NCI-H2107 (cell line): ENCODE measurements around the gene INO80B.
"Not testable (repeated sequence)": the region's sequence is repeated elsewhere in the genome, so short reads cannot be mapped to it uniquely, and the experiment has no call there.

ENCODE experiments used
- DNase-seq: peaks from one replicate; lab custom pipeline; 2025; lab: John Stamatoyannopoulos, UW

INO80B gene

DNA sequence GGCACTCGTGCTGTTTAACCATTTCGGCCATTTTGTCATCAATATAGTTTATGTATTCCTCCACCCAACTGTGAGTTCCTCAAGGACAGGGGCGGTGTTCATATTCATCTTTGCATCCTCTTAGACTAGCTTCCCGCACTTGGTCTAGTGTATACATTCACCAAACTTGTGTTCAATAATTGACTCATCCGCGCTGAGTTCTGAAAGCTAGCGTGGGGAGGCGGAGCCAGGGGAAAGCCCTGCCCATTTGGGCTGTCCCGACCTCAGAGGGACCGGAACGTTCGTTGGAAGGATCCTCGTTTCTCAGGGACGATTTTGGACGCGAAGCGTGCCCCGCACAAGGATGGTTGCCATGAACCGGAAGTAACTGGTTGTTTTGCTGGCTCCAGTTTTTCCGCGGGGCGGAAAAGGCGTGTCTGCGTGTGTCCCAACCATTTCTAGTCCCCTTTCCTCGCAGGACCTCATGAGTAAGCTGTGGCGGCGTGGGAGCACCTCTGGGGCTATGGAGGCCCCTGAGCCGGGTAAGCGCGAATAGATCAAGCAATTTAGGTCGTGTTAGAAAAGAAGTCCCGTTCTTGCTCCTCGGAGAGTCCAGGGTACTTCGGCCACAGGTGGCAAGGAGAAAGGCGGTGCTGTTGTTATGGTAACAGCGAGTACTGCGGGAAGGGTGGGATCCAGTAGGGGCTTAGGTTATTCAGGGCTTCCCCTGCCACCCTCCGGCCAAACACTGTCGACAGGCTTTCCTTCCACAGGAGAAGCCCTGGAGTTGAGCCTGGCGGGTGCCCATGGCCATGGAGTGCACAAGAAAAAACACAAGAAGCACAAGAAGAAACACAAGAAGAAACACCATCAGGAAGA, at the start of gene INO80B:
Gene INO80B (plus strand): TSS at position 434 of the 858 bp plus-strand sequence. CDS start 30 bp downstream, at position 464.
- peak; percentile 96 for DNase-seq

GRCh38 chr2:74406035-74406434, 48.9 kb upstream of the INO80B start:
- no peak for DNase-seq

- no peak for DNase-seq
Measured at GRCh38 chr2:74407682-74408081, 47.2 kb upstream of the INO80B start.

GRCh38 chr2:74413001-74413698, 41.7 kb upstream of the INO80B start:
- no peak for DNase-seq

- DNase-seq: no peak
Measured at GRCh38 chr2:74414441-74414840, 40.4 kb upstream of the INO80B start.

DNA sequence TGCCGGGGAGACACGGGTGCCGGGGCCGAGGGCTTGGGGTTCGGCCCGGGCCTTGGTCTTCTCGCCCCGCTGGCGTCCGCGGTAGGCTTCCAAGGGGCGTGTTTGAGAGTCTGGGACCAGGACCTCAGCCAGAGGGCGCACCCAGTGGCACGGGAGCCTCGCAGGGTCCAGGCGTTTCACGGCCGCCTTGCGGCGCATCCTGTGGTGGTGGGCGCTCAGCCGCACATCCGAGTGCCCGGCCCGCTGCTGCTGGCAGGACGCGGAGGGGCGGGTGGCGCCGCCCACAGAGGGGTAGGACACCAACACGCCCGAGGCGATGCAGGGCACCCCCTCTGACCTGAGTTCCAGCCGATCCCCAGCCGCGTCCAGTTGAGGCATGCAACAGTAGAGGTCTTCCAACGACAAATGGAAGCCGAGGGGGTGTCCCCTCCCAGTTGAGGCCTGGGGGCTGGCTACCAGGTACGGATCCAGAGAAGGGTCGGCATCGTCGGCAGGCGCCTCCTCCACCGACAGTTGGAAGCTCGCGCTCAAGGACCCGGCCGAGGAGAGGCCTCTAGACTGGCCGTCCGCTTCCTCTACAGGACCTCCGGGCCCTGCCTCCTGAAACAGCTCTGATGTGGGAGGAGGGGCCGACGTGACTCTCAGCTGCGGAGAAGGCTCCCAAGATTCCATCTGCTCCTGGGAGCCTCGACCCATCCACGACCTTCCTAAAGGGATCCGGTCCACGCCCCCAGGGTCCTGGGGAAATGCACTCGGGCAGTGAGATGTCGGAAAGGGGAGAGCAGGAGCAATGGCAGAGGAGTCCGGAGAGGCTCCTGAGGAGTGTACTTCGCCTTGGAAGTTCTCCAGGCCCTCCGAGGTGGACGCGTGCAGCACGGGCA, 39.8 kb upstream of the INO80B start:
- no peak for DNase-seq

GRCh38 chr2:74415762-74416395, 39.0 kb upstream of the INO80B start:
- DNase-seq: no peak

DNA sequence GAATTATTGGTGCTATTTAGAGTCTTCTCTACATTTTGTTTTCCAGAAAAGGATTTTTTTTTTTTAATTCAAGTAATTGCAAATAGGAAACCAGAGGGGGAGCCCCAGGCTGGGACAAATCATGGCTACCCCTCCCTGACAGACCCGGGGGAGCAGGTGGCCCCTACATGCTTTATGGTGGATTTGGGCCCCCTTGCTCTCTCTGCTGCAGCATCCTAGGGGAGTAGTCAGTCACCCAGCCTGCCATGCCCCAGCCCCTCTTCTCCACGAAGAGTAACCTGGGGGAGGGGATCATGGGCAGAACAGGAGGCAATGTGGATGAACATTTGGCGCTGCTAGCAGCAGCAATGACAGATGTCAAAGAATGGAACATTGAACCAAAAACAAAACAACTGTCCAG, 38.1 kb upstream of the INO80B start:
- DNase-seq: no peak

DNA sequence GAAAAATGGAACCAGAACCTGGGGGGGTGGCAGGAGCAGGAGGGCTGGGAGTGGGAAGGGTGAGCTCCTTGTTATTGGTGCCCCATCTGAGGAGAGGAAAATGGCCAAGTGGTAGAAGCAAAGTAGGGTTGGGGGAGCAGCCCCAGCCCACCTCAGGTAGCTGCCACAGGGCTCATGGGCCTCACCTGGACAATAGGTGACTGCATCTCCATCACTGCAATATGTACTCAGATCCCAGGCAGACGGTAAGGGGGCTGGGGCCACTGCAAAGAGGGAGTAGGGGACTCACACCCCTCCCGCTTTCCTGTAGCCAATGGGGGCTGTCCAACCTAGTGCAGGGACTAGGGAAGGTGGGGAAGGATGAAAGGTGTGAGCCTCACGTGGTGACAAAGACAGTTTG, 37.7 kb upstream of the INO80B start:
- no peak for DNase-seq

DNA sequence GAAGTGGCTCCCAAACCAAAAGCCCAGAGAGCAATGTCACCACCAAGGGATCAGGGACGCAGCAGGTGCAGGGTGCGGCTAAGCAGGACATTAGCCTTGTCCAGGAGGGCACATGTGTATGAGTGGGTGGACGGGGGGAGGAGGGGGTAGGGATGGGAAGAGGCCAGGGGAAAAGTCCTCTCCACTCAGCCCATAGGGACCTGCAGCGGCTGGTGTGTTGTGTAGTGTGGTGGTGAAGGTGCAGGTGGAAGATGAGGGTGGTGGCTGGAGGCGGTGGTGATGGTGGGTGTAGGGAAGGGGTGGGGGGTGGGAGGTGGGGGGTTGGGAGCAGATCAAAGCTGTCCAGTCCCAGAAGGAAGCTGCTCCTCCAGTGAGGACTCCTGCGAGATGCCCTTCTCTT, 37.1 kb upstream of the INO80B start:
- no peak for DNase-seq

- DNase-seq: no peak
Measured at GRCh38 chr2:74418312-74418711, 36.6 kb upstream of the INO80B start.

DNA sequence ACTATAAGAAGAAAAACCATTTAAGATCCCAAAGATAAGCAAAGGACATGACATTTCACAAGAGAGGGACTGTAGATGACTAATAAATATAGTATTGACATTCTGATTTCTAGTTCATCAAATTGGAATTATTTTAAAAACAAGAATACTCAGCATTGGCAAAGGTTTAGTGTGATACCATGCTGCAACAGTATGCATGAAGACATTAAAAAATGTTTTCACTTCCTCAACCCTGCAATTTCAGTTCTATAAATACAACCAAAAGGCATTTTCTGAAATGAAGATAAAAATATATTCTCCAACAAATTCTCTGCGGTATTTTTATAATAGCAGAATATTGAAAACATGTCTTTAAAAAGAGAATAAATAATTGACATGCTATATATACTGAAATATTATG, 35.5 kb upstream of the INO80B start:
- no peak for DNase-seq

DNA sequence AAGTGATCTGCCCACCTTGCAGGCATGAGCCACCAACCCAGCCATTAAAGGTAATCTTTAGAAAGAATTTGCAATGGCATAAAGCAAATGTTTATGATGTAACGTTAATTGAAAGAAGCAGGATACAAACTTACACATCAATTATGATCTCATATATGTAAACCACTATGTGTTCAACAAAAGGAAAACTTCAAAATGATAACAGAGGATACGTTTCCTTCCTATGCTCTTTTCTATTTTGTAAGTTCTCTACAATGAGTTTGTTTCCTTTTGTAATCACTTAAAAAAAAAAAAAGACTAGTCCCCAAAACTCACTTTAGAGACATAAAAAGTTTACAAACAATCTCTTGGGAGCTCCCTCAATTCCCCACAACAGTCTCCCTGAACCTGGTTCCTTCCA, 34.9 kb upstream of the INO80B start:
- DNase-seq: no peak

GRCh38 chr2:74420443-74421103, 34.3 kb upstream of the INO80B start:
- not testable (repeated sequence) for DNase-seq

GRCh38 chr2:74421221-74421870, 33.5 kb upstream of the INO80B start, which contains the start of the genes C2orf81 and WDR54:
TSS of gene C2orf81 (minus strand) at chr2:74421619. CDS start at chr2:74421560, 59 bp downstream.
TSS of gene WDR54 (plus strand) at chr2:74421730. CDS start at chr2:74422154, 424 bp downstream.
- peak; percentile 86 for DNase-seq

DNA sequence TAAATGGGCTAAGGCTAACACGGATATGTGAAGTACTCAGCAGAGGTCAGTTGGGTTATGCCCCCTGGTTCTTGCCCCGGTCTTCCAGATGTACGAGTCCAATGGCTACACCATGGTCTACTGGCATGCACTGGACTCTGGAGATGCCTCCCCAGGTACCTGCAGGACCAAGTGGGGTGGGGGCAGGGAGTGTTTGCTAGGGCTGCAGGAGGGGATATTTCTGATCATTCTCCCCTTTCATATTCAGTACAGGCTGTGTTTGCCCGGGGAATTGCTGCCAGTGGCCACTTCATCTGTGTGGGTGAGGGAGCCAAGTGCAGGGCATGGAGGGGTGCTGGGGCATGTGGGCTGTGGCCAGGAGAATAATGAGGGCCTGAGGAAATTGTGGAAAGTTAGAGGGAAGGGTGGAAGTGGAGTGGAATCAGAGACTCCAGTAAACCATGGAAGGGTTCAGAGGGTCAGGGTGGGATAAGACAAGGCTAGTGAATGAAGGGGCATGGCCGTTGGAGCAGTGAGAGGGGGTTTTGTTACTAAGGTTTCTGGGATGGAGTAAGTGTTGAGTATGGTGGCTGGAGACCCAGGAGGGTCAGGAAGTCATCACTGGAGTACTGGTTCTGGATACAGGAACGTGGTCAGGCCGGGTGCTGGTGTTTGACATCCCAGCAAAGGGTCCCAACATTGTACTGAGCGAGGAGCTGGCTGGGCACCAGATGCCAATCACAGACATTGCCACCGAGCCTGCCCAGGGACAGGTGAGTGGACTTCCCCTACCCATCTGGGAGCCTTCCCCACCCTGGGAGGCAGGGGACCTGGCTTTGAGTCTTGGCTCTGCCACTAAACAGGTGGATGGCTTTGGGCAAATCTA, 31.4 kb upstream of the INO80B start:
- no peak for DNase-seq

- no peak for DNase-seq
Measured at GRCh38 chr2:74424139-74424992, 30.5 kb upstream of the INO80B start.

GRCh38 chr2:74424995-74425406, 29.9 kb upstream of the INO80B start:
- no peak for DNase-seq

- DNase-seq: no peak
Measured at GRCh38 chr2:74425523-74425922, 29.4 kb upstream of the INO80B start.
